ENCODE measurements around the gene KIF26B.

KIF26B gene

GRCh38 chr1:245742896-245743295, 588.1 kb downstream of the KIF26B start:
- no peak for TF ChIP-seq EZH2 (IDR thresholded peaks at IDR 0.05; ENCODE audit: borderline replicate concordance, low read depth, low read length, severe bottlenecking)
- TF ChIP-seq, protein P1, sequence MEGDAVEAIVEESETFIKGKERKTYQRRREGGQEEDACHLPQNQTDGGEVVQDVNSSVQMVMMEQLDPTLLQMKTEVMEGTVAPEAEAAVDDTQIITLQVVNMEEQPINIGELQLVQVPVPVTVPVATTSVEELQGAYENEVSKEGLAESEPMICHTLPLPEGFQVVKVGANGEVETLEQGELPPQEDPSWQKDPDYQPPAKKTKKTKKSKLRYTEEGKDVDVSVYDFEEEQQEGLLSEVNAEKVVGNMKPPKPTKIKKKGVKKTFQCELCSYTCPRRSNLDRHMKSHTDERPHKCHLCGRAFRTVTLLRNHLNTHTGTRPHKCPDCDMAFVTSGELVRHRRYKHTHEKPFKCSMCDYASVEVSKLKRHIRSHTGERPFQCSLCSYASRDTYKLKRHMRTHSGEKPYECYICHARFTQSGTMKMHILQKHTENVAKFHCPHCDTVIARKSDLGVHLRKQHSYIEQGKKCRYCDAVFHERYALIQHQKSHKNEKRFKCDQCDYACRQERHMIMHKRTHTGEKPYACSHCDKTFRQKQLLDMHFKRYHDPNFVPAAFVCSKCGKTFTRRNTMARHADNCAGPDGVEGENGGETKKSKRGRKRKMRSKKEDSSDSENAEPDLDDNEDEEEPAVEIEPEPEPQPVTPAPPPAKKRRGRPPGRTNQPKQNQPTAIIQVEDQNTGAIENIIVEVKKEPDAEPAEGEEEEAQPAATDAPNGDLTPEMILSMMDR (IDR thresholded peaks at IDR 0.05; ENCODE audit: borderline replicate concordance, extremely low read depth, low read length, poor library complexity, severe bottlenecking): no peak
- Histone ChIP-seq H3K9me3 (ENCODE audit: insufficient read depth, low read length, severe bottlenecking) (no peaks in the 10 kb centered on the region), H3K36me3 (ENCODE audit: insufficient read depth, low read length) (peaks cover 2% of the 10 kb centered on the region; the same call in 1 of the 2 replicates), H3K27me3 (ENCODE audit: insufficient read depth, low read length, poor library complexity) (no peaks in the 10 kb centered on the region), H2AFZ (ENCODE audit: low read depth, low read length) (no peak overlapping the region), H3K4me3 (ENCODE audit: low read depth in 1 of 2, low read length in 2 of 2) (no peak overlapping the region), H3K4me1 (ENCODE audit: insufficient read depth, low read length) (no peaks in the 10 kb centered on the region), H3K4me2 (ENCODE audit: insufficient read depth, low read length) (no peak overlapping the region), H3K9ac (ENCODE audit: low read depth, low read length) (no peak overlapping the region), H3K27ac (ENCODE audit: low read length) (no peak overlapping the region), H4K20me1 (ENCODE audit: insufficient read depth, low read length) (no peaks in the 10 kb centered on the region), H3K79me2 (ENCODE audit: insufficient read depth, low read length) (no peaks in the 10 kb centered on the region)
- no peak for ATAC-seq (ENCODE audit: insufficient read depth, low read depth)
- no peak for DNase-seq

GRCh38 chr1:245748240-245748639, 593.5 kb downstream of the KIF26B start:
- no peaks in the 10 kb centered on the region for H4K20me1 ChIP-seq (ENCODE audit: insufficient read depth, low read length)
- TF ChIP-seq EZH2 (IDR thresholded peaks at IDR 0.05; ENCODE audit: borderline replicate concordance, low read depth, low read length, severe bottlenecking): no peak
- TF ChIP-seq, protein P1 (IDR thresholded peaks at IDR 0.05; ENCODE audit: borderline replicate concordance, extremely low read depth, low read length, poor library complexity, severe bottlenecking): no peak
- ATAC-seq (ENCODE audit: insufficient read depth, low read depth): no peak
- H3K9me3 ChIP-seq (ENCODE audit: insufficient read depth, low read length, severe bottlenecking): no peaks in the 10 kb centered on the region
- no peaks in the 10 kb centered on the region for H3K79me2 ChIP-seq (ENCODE audit: insufficient read depth, low read length)
- H3K36me3 ChIP-seq (ENCODE audit: insufficient read depth, low read length): peaks cover 7% of the 10 kb centered on the region; the same call in 1 of the 2 replicates
- H3K9ac ChIP-seq (ENCODE audit: low read depth, low read length): no peak overlapping the region
- no peaks in the 10 kb centered on the region for H3K4me1 ChIP-seq (ENCODE audit: insufficient read depth, low read length)
- H3K4me3 ChIP-seq (ENCODE audit: low read depth in 1 of 2, low read length in 2 of 2): no peak overlapping the region
- no peak for DNase-seq
- no peak overlapping the region for H2AFZ ChIP-seq (ENCODE audit: low read depth, low read length)
- H3K27me3 ChIP-seq (ENCODE audit: insufficient read depth, low read length, poor library complexity): no peaks in the 10 kb centered on the region
- H3K4me2 ChIP-seq (ENCODE audit: insufficient read depth, low read length): no peak overlapping the region
- H3K27ac ChIP-seq (ENCODE audit: low read length): no peak overlapping the region

- TF ChIP-seq, protein P1 (IDR thresholded peaks at IDR 0.05; ENCODE audit: borderline replicate concordance, extremely low read depth, low read length, poor library complexity, severe bottlenecking): no peak
- TF ChIP-seq EZH2 (IDR thresholded peaks at IDR 0.05; ENCODE audit: borderline replicate concordance, low read depth, low read length, severe bottlenecking): no peak
- Histone ChIP-seq H3K4me2 (ENCODE audit: insufficient read depth, low read length) (no peak overlapping the region), H3K27me3 (ENCODE audit: insufficient read depth, low read length, poor library complexity) (no peaks in the 10 kb centered on the region), H3K4me3 (ENCODE audit: low read depth in 1 of 2, low read length in 2 of 2) (no peak overlapping the region), H3K9ac (ENCODE audit: low read depth, low read length) (no peak overlapping the region), H3K27ac (ENCODE audit: low read length) (no peak overlapping the region), H3K79me2 (ENCODE audit: insufficient read depth, low read length) (no peaks in the 10 kb centered on the region), H3K36me3 (ENCODE audit: insufficient read depth, low read length) (peaks cover 7% of the 10 kb centered on the region; the same call in 1 of the 2 replicates), H3K9me3 (ENCODE audit: insufficient read depth, low read length, severe bottlenecking) (no peaks in the 10 kb centered on the region), H2AFZ (ENCODE audit: low read depth, low read length) (no peak overlapping the region), H3K4me1 (ENCODE audit: insufficient read depth, low read length) (no peaks in the 10 kb centered on the region), H4K20me1 (ENCODE audit: insufficient read depth, low read length) (no peaks in the 10 kb centered on the region)
- ATAC-seq (ENCODE audit: insufficient read depth, low read depth): no peak
- no peak for DNase-seq
Observed at GRCh38 chr1:245748646-245749045, 593.9 kb downstream of the KIF26B start.

DNA sequence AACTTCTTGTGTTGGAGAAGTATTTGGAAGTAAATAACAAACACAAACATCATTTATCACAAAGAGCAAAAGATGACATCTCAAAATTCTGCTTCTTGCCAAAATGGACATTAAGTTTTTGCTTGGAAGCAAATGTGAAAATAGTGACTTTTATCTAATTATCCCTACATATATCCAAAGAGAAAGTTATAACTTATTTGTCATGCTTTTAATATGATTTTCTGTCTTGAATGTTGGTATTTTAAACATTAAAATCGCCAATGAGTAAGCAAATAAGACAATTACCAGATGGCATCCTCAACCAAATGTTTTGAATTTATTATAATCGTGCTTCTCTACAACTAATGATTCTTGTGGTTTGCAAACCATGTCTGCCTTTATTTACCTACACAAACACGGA, 594.3 kb downstream of the KIF26B start:
- Histone ChIP-seq H3K4me2 (ENCODE audit: insufficient read depth, low read length) (no peak overlapping the region), H3K36me3 (ENCODE audit: insufficient read depth, low read length) (peaks cover 7% of the 10 kb centered on the region; the same call in 1 of the 2 replicates), H3K27ac (ENCODE audit: low read length) (no peak overlapping the region), H3K4me1 (ENCODE audit: insufficient read depth, low read length) (no peaks in the 10 kb centered on the region), H3K9me3 (ENCODE audit: insufficient read depth, low read length, severe bottlenecking) (no peaks in the 10 kb centered on the region), H3K27me3 (ENCODE audit: insufficient read depth, low read length, poor library complexity) (no peaks in the 10 kb centered on the region), H3K4me3 (ENCODE audit: low read depth in 1 of 2, low read length in 2 of 2) (no peak overlapping the region), H3K79me2 (ENCODE audit: insufficient read depth, low read length) (no peaks in the 10 kb centered on the region), H3K9ac (ENCODE audit: low read depth, low read length) (no peak overlapping the region), H2AFZ (ENCODE audit: low read depth, low read length) (no peak overlapping the region), H4K20me1 (ENCODE audit: insufficient read depth, low read length) (no peaks in the 10 kb centered on the region)
- no peak for ATAC-seq (ENCODE audit: insufficient read depth, low read depth)
- no peak for TF ChIP-seq EZH2 (IDR thresholded peaks at IDR 0.05; ENCODE audit: borderline replicate concordance, low read depth, low read length, severe bottlenecking)
- TF ChIP-seq, protein P1 (IDR thresholded peaks at IDR 0.05; ENCODE audit: borderline replicate concordance, extremely low read depth, low read length, poor library complexity, severe bottlenecking): no peak
- no peak for DNase-seq

All from DND-41 (cell line).